Stomach (tissue), 19 donors: Measurements from ENCODE around the gene TELO2. TPM values are rescaled to one million over a fixed set of nuclear protein-coding genes. Genes with fewer than 3 reads are reported as not detected.
A peak's percentile ranks its signal among the peaks of the same experiment; 100 is the strongest.

Experiments used
- DNase-seq, 2 donors: peaks; one replicate each; pipeline versions ENCODE4 v3.0.0 to v3.0.0-alpha.2; 2013 to 2019
- H3K27ac ChIP-seq, 5 donors: fragments of 200-600 bp in 4 of 5; sonication (generic) in 4 of 5; one replicate each; pipeline ENCODE4 v1.5.1; 2013 to 2019; ENCODE audit warnings: mild to moderate bottlenecking in 1 of 5, moderate library complexity in 1 of 5
- H3K27me3 ChIP-seq, 3 donors: fragments of 200-600 bp; sonication (generic); one replicate each; pipeline ENCODE4 v1.5.1; 2017 to 2019; ENCODE audit warnings: mixed run types in 1 of 3
- H3K36me3 ChIP-seq, 4 donors: fragments of 200-600 bp; sonication (generic); 1 replicate in 3 of 4; 2 replicates in 1 of 4; pipeline ENCODE4 v1.5.1; 2016 to 2019
- H3K4me1 ChIP-seq, 4 donors: fragments of 200-600 bp; sonication (generic); one replicate each; pipeline ENCODE4 v1.5.1; 2016 to 2019
- H3K4me3 ChIP-seq, 4 donors: fragments of 200-600 bp; sonication (generic) in 3 of 4; one replicate each; pipeline ENCODE4 v1.5.1; 2016 to 2019; ENCODE audit warnings: mild to moderate bottlenecking in 1 of 4
- H3K9me3 ChIP-seq, 4 donors: fragments of 200-600 bp; sonication (generic); one replicate each; pipeline ENCODE4 v1.5.1; 2016 to 2019
- EP300 ChIP-seq: sonication (generic); formaldehyde crosslinking; IDR thresholded peaks from one replicate; pipeline ENCODE4 v1.6.1; 2017; ENCODE audit warnings: antibody characterized with exemption
- POLR2A ChIP-seq, 4 donors: fragments of 450-650 bp; IDR thresholded peaks; one replicate each; pipeline ENCODE4 v1.6.1; 2016; ENCODE audit warnings: antibody characterized with exemption in 4 of 4, control low read depth in 2 of 4, mild to moderate bottlenecking in 1 of 4, moderate library complexity in 1 of 4
- POLR2AphosphoS5 ChIP-seq, 3 donors: sonication (generic); formaldehyde crosslinking; IDR thresholded peaks; one replicate each; pipeline ENCODE4 v1.6.1; 2016; ENCODE audit warnings: antibody characterized with exemption in 3 of 3
- WGBS, 5 donors: extraction: QIAGEN DNeasy Blood & Tissue Kit in 3 of 5; methylation state at CpG; one replicate each; pipeline versions ENCODE4 v1.1.5 to v1.1.7; 2013 to 2018; 5-methylcytosine and 5-hydroxymethylcytosine counted together
- intact Hi-C: fragments of 100-400 bp; cut with DNase I; formaldehyde crosslinking; loops from one replicate; pipeline ENCODE4 v1.15.1; 2023; ENCODE audit warnings: low total_unique reads
- long read RNA-seq, 10 donors: transcript quantifications; one replicate each; lab custom pipeline, GENCODE V29; 2026
- polyA plus RNA-seq, 3 donors: library from polyadenylated mRNA; stranded (reverse); fragments of 200-250 nt; gene quantifications; one replicate each; pipeline ENCODE4 v1.2.3, GENCODE V29; 2013
- total RNA-seq, 5 donors: library from RNA; depleted of rRNA; stranded (reverse); fragments of >200 nt; gene quantifications; one replicate each; pipeline versions ENCODE4 v1.1.0 to v1.2.3, GENCODE V29; 2014 to 2016
- TF ChIP-seq, protein P1 (sequence below), 7 experiments: fragments of 450-650 bp in 4 of 7; fragments of 200-600 bp in 3 of 7; sonication (generic) in 3 of 7; IDR thresholded peaks; one replicate each; pipeline ENCODE4 v1.5.1; 2016 to 2019; ENCODE audit warnings: antibody characterized with exemption in 7 of 7, control low read depth in 2 of 7, mild to moderate bottlenecking in 1 of 7
- donor health status: healthy with polysubstance abuse.
- donor health status: Bipolar disorder and iron deficiency.
- donor health status: healthy.

The TELO2 gene
- total RNA-seq (100 to 1,000 TPM in 2 of 5 donors, 10 to 100 TPM in 3; 23.5 to 107 (median 29.8) TPM), polyA plus RNA-seq (10 to 100 TPM; 12.4 to 53.6 (median 34.4) TPM)
- long read RNA-seq, donor 1, partial matches to known transcripts, result 11 of 12 reads
- long read RNA-seq, donor 1, other reads (novel, unspliced or antisense), result 0 of 12 reads
- long read RNA-seq, donor 2, partial matches to known transcripts, result 0 of 3 reads
- long read RNA-seq, donor 2, other reads (novel, unspliced or antisense), result 0 of 3 reads
- long read RNA-seq, donor 3, partial matches to known transcripts, result 17 of 17 reads
- long read RNA-seq, donor 3, other reads (novel, unspliced or antisense), result 0 of 17 reads
- long read RNA-seq, donor 4, partial matches to known transcripts, result 0 of 1 reads
- long read RNA-seq, donor 4, other reads (novel, unspliced or antisense), result 0 of 1 reads
- long read RNA-seq, donor 5, partial matches to known transcripts, result 0 of 2 reads
- long read RNA-seq, donor 5, other reads (novel, unspliced or antisense), result 0 of 2 reads
- long read RNA-seq, donor 6, transcript TELO2-207 (4 exons, 1,327 nt), result major isoform, 6 of 11 reads
- long read RNA-seq, donor 6, partial matches to known transcripts, result 5 of 11 reads
- long read RNA-seq, donor 6, other reads (novel, unspliced or antisense), result 0 of 11 reads
- long read RNA-seq, donor 7, partial matches to known transcripts, result 10 of 10 reads
- long read RNA-seq, donor 7, other reads (novel, unspliced or antisense), result 0 of 10 reads
- long read RNA-seq, donor 8, partial matches to known transcripts, result 5 of 8 reads
- long read RNA-seq, donor 8, other reads (novel, unspliced or antisense), result 0 of 8 reads
- long read RNA-seq, donor 9, partial matches to known transcripts, result 0 of 1 reads
- long read RNA-seq, donor 9, other reads (novel, unspliced or antisense), result 0 of 1 reads
- long read RNA-seq, donor 10, result 0 reads

DNA sequence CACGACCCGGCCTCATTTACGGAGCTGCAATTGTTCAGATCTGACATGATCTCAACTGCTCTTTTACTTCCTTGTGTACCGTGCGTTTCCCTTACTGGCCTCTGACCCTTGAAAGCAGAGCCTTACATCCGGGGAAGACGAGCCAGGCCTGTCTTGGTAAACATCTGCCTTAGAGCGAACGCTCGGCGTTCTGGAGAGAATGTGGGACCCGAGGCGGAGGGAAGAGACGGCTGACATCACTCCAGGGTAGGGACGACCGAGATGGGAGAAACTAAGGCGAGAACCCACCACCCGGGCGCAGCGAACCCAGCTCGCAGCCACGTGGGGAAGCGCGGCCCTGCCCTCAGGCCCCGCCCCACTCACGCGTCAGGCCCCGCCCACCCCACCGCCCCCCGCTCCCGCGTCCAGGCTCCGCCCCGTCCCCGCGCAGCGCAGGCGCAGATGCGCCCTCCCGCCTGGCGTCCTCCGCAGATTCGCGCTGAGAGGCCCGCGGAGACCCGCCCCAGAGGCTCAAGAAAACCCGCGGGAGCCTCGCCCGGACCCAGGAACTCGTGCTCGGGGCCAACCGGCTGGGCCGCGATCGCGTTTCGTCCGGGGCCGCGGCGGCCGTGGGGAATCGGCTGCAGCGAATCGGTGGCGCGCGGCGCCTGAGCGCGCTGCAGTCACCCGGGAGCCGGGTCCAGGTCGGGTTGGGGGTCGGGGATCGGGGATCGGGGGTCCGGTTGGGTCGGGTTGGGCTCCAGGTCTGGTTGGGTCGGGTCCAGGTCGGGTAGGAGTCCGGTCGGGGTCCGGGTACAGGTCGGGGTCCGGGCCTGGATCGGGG is at the start of gene TELO2:
TSS of gene TELO2 (plus strand) at position 438 of the 823 bp plus-strand sequence. CDS start 922 bp downstream, outside the sequence.
- DNase-seq, result peak; percentile 84 to 94
- intact Hi-C loops, result no loop called here
- peaks cover 18 to 35% (median 33%) of the 10 kb centered on the region in 4 donors for H3K36me3 ChIP-seq
- peak within 1 kb of the TSS; percentile 69 to 94 (median 86) for H3K4me3 ChIP-seq
- peaks cover 15 to 32% (median 28%) of the 10 kb centered on the region in 4 donors for H3K4me1 ChIP-seq
- H3K9me3 ChIP-seq, result no peaks in the 10 kb centered on the region
- H3K27me3 ChIP-seq, result no peaks in the 10 kb centered on the region
- H3K27ac ChIP-seq, result peak within 1 kb of the TSS; percentile 87 to 93 (median 90)
- TF ChIP-seq, protein P1, sequence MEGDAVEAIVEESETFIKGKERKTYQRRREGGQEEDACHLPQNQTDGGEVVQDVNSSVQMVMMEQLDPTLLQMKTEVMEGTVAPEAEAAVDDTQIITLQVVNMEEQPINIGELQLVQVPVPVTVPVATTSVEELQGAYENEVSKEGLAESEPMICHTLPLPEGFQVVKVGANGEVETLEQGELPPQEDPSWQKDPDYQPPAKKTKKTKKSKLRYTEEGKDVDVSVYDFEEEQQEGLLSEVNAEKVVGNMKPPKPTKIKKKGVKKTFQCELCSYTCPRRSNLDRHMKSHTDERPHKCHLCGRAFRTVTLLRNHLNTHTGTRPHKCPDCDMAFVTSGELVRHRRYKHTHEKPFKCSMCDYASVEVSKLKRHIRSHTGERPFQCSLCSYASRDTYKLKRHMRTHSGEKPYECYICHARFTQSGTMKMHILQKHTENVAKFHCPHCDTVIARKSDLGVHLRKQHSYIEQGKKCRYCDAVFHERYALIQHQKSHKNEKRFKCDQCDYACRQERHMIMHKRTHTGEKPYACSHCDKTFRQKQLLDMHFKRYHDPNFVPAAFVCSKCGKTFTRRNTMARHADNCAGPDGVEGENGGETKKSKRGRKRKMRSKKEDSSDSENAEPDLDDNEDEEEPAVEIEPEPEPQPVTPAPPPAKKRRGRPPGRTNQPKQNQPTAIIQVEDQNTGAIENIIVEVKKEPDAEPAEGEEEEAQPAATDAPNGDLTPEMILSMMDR (IDR thresholded peaks at IDR 0.05), result no peak
- TF ChIP-seq EP300 (no peak), POLR2A (IDR thresholded peaks at IDR 0.05) (no peak), POLR2AphosphoS5 (IDR thresholded peaks at IDR 0.05) (peak in 1 of 3 donors; percentile 19)
- 0 to 1% (median 1%) methylated on average over 32 to 89 of the region's 89 CpGs for WGBS, 5 donors

DNA sequence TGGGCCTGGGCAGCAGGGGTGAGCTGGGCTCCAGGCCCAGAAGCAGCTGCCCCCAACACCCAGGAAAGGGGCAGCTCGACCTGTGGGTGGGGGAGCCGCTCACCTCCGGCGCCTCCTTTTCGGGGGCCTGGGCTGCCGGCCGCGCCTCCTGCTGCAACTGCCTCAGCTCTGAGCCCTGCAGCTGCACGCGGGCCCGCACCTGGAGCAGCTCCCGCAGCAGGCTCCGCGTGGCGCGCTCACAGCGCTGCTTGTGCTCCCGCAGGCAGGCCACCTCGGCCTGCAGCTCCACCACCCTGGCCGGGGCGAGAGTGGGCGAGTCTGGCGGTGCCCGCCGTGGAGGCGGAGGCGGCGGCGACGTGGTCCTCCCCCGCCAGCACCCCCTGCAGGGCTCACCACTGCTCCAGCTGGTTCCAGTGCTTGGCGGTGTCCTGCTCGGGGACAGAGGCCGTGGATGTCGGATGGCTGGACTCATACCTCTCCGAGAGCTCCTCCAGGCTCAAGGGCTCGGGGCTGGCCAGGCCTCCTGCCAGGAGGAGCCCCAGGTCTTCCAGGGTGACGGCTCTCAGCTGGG is 49.7 kb upstream of the TELO2 start:
- H3K9me3 ChIP-seq, result no peaks in the 10 kb centered on the region
- no peak overlapping the region for H3K4me3 ChIP-seq
- no peaks in the 10 kb centered on the region for H3K27me3 ChIP-seq
- H3K27ac ChIP-seq, result no peak overlapping the region
- peaks cover 0 to under 1% (median 0%) of the 10 kb centered on the region in 4 donors for H3K4me1 ChIP-seq
- peaks cover 25 to 35% (median 35%) of the 10 kb centered on the region in 4 donors for H3K36me3 ChIP-seq
- WGBS, 5 donors, result 68 to 83% (median 75%) methylated on average over 11 to 38 of the region's 38 CpGs
- DNase-seq, result no peak
- intact Hi-C loops, result no loop called here
- TF ChIP-seq EP300 (no peak), POLR2AphosphoS5 (IDR thresholded peaks at IDR 0.05) (no peak), POLR2A (IDR thresholded peaks at IDR 0.05) (no peak)
- TF ChIP-seq, protein P1 (IDR thresholded peaks at IDR 0.05), result no peak

- H3K9me3 ChIP-seq, result no peaks in the 10 kb centered on the region
- no peak within 1 kb of the TSS for H3K27ac ChIP-seq
- no peak for TF ChIP-seq POLR2A (IDR thresholded peaks at IDR 0.05)
- no peak for TF ChIP-seq EP300
- TF ChIP-seq, protein P1 (IDR thresholded peaks at IDR 0.05), result no peak
- no peak for TF ChIP-seq POLR2AphosphoS5 (IDR thresholded peaks at IDR 0.05)
- whole genome bisulfite sequencing, 5 donors, result 75 to 82% (median 77%) methylated on average over 22 to 27 of the region's 27 CpGs
- no peaks in the 10 kb centered on the region for H3K4me1 ChIP-seq
- intact Hi-C loops, result no loop called here
- peaks cover 25 to 42% (median 41%) of the 10 kb centered on the region in 4 donors for H3K36me3 ChIP-seq
- DNase-seq, result no peak
- no peak within 1 kb of the TSS for H3K4me3 ChIP-seq
- H3K27me3 ChIP-seq, result no peaks in the 10 kb centered on the region
Observed at GRCh38 chr16:1443980-1444729, 49.0 kb upstream of the TELO2 start, which contains the start of gene CCDC154. CCDC154 (minus strand) TSS chr16:1444556; CDS start chr16:1444322, 234 bp downstream.
